PFSK-1 (cell line): ENCODE results near the gene WNT2B.

Source experiments
- FOXP2 ChIP-seq: optimal IDR thresholded peaks from 2 replicates; pipeline ENCODE3; 2011; ENCODE audit warnings: borderline replicate concordance, control low read depth, inconsistent platforms; ENCODE audit not compliant: insufficient read depth; ENCODE audit errors: extremely low read length, extremely low read depth
- POLR2AphosphoS5 ChIP-seq: IDR thresholded peaks from 2 replicates; pipeline ENCODE4 v1.6.1; 2012; ENCODE audit warnings: low read depth, mild to moderate bottlenecking, control low read depth, low read length, moderate library complexity
- SIN3A ChIP-seq: IDR thresholded peaks from 2 replicates; pipeline ENCODE4 v1.6.1; 2012; ENCODE audit warnings: mild to moderate bottlenecking, low read length, moderate library complexity, borderline replicate concordance; ENCODE audit not compliant: insufficient read depth
- TAF1 ChIP-seq: IDR thresholded peaks from 2 replicates; pipeline ENCODE4 v1.6.1; 2012; ENCODE audit warnings: low read length, control low read depth, borderline replicate concordance; ENCODE audit not compliant: insufficient read depth
- TF ChIP-seq, protein P1 (sequence below), 2 experiments: IDR thresholded peaks; 2 replicates each; pipeline versions ENCODE4 v1.6.1 to v1.8.0; 2011 to 2012; ENCODE audit warnings: low read depth in 2 of 2, low read length in 2 of 2, control low read depth in 1 of 2, inconsistent platforms in 1 of 2, mild to moderate bottlenecking in 1 of 2, moderate library complexity in 1 of 2; ENCODE audit not compliant: insufficient read depth in 1 of 2

Gene WNT2B

DNA sequence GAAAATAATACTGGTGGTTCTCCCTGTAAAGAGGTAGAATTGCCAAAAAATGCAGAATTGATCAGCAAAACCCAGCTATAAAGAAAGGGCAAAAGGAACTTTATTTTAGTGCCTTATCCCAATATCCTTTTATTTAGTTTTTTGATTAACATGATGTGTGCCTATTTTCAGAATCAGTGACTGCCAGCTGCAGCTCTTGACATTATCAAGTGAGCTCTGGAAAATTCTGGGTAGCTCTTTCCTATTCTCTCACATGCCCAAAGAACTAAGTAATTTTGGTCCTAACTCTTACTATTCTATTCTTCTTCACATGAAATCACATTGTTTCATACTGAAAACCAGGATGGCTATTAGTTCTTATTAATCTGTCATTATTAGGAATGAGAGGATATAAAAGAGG, 22.1 kb downstream of the WNT2B start:
- TF ChIP-seq TAF1, result no peak
- TF ChIP-seq SIN3A, result no peak
- no peak for TF ChIP-seq POLR2AphosphoS5
- TF ChIP-seq, protein P1, sequence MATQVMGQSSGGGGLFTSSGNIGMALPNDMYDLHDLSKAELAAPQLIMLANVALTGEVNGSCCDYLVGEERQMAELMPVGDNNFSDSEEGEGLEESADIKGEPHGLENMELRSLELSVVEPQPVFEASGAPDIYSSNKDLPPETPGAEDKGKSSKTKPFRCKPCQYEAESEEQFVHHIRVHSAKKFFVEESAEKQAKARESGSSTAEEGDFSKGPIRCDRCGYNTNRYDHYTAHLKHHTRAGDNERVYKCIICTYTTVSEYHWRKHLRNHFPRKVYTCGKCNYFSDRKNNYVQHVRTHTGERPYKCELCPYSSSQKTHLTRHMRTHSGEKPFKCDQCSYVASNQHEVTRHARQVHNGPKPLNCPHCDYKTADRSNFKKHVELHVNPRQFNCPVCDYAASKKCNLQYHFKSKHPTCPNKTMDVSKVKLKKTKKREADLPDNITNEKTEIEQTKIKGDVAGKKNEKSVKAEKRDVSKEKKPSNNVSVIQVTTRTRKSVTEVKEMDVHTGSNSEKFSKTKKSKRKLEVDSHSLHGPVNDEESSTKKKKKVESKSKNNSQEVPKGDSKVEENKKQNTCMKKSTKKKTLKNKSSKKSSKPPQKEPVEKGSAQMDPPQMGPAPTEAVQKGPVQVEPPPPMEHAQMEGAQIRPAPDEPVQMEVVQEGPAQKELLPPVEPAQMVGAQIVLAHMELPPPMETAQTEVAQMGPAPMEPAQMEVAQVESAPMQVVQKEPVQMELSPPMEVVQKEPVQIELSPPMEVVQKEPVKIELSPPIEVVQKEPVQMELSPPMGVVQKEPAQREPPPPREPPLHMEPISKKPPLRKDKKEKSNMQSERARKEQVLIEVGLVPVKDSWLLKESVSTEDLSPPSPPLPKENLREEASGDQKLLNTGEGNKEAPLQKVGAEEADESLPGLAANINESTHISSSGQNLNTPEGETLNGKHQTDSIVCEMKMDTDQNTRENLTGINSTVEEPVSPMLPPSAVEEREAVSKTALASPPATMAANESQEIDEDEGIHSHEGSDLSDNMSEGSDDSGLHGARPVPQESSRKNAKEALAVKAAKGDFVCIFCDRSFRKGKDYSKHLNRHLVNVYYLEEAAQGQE (IDR thresholded peaks at IDR 0.05; ENCODE audit: insufficient read depth in 1 of 2, low read depth in 2 of 2, low read length in 2 of 2), result no peak
- TF ChIP-seq FOXP2, result no peak

DNA sequence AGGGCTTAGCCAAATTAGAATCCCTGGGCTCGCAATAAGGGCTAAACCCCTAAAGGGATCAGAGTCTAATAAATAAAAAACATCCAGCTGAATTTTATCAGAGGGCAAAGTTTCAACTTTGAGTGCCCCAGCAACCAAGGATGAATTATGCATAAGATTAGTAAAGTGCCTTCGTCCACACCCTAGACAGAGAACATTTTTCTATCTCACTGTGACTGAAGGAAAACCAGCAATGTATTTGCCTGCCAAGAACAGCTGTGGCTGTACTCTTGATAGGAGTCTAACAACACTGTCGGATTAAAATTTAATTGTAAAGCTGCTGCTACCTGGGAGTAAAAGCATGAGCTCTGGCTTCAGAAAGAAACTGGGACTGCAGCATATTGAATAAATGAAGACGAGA, 23.3 kb downstream of the WNT2B start:
- TF ChIP-seq, protein P1 (IDR thresholded peaks at IDR 0.05; ENCODE audit: insufficient read depth in 1 of 2, low read depth in 2 of 2, low read length in 2 of 2), result no peak
- no peak for TF ChIP-seq POLR2AphosphoS5
- no peak for TF ChIP-seq SIN3A
- no peak for TF ChIP-seq FOXP2
- no peak for TF ChIP-seq TAF1

DNA sequence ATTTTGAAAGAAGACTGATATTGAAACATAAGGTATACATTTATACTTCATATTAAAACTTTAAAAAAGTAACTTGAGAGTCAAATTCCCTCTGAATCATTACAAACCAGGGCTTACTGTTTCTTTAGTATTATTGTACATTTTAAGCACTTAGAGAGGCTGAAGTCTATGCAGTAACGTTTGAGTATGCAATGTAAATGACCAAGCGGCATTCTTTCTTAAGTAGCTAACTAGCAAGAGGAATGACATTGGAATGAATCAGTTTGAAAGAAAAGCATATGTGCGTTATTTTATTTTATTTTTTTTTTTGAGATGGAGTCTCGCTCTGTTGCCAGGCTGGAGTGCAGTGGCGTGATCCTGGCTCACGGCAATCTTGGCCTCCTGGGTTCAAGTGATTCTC, 24.3 kb downstream of the WNT2B start:
- no peak for TF ChIP-seq POLR2AphosphoS5
- TF ChIP-seq, protein P1 (IDR thresholded peaks at IDR 0.05; ENCODE audit: insufficient read depth in 1 of 2, low read depth in 2 of 2, low read length in 2 of 2), result no peak
- no peak for TF ChIP-seq TAF1
- TF ChIP-seq SIN3A, result no peak
- no peak for TF ChIP-seq FOXP2

DNA sequence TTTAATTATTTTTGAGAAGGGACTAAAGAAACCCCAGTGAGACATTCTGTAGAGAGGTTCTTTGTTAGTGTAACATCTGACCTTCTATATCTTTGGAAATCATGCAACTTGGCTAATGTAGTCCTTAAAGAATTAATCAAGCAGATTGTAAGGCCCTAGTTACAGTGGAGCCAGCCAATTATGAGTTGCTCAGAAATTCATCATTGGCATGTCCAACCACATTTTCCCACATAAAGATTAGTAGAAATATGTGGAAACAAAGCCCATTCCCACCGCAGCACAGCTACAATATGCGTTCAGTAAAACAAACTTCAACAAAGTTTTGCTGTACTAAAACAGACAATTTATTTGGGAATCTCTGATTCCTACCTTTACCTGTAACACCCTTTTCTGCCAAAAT, 27.8 kb downstream of the WNT2B start:
- TF ChIP-seq TAF1 (no peak), SIN3A (no peak), POLR2AphosphoS5 (no peak), FOXP2 (no peak)
- TF ChIP-seq, protein P1 (IDR thresholded peaks at IDR 0.05; ENCODE audit: insufficient read depth in 1 of 2, low read depth in 2 of 2, low read length in 2 of 2), result no peak

DNA sequence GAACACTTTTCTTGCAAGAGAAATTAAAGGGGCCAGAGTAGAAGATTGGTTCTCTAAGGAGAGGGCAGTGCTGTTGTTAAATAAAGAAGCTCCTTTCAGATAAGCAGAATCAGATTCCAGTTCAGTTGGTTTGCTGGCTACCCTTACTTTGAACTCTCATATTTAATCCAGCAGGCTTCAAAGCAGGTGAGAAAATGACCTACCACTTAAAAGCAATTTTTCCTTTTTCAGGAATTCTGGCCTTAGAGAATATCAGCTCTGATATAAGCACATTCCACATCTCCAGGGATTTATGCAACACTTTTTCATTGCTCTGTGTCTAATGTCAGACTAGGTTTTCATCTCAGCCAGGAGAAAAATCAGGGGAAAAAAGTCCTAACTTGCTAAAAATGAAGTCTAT, 28.7 kb downstream of the WNT2B start:
- no peak for TF ChIP-seq SIN3A
- TF ChIP-seq POLR2AphosphoS5, result no peak
- TF ChIP-seq, protein P1 (IDR thresholded peaks at IDR 0.05; ENCODE audit: insufficient read depth in 1 of 2, low read depth in 2 of 2, low read length in 2 of 2), result no peak
- TF ChIP-seq FOXP2, result no peak
- TF ChIP-seq TAF1, result no peak
